COLO668 (cell line): ENCODE measurements around the gene TIGD1.
"Not testable (repeated sequence)": the region's sequence is repeated elsewhere in the genome, so short reads cannot be mapped to it uniquely, and the experiment has no call there.

Experiments
- DNase-seq: peaks from one replicate; lab custom pipeline; 2025; ENCODE audit not compliant: unreplicated experiment; lab: John Stamatoyannopoulos, UW

Gene TIGD1

GRCh38 chr2:232571026-232571474, 20.7 kb upstream of the TIGD1 start:
- no peak for DNase-seq

DNA sequence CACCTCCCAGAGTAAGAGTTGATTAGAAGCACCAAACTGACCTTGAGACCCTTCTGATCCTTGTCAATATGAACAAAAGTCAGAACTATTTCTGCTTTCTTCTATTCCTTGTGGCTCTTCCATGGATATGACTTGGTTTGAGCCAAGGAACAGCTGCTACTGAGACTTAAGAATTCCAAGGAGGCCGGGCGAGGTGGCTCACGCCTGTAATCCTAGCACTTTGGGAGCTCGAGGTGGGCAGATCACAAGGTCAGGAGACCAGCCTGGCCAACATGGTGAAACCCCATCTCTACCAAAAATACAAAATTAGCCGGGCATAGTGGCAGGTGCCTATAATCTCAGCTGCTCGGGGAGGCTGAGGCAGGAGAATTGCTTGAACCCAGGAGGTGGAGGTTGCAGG, 20.1 kb upstream of the TIGD1 start:
- DNase-seq: not testable (repeated sequence)

DNA sequence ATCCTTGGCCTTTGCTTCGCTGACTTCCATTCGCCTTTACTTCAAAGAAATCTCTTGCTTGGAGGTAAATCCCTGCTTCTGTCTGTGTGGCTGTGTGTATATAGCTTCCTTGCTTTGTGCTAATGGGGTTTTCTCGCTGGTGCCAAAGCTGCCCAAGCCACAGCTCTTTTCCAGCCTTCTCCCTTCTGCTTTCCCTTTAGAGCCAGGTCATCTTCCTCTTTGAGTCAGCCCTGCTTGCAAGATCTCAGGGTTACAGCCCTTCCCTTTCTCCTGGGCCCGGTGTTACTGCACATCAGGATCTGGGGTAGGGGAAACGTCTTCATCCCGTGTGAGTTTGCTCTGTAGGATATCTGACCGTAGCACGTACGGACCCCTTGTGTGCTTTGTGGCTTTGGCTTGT, 19.2 kb upstream of the TIGD1 start:
- DNase-seq: no peak

DNA sequence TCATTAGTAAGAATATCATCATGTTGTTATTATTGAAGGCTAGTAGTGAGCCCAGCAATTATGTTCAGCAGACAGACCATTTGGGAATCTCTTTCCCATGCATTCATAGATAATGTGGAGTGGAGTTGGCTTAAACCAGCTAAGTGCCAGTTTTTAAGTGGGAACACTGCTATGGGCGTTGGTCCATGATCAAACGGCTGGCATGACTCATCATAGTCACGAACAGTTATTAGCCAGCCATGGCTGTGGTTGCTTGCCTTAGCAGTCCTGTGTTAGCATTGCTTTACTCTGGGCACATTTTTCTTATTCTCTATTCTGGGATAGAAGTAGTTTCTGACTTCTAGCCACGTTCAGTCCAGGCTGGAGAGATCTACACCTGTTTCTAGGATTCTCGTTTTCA, 17.8 kb upstream of the TIGD1 start:
- no peak for DNase-seq

GRCh38 chr2:232567721-232568120, 17.4 kb upstream of the TIGD1 start:
- no peak for DNase-seq

GRCh38 chr2:232563580-232563979, 13.2 kb upstream of the TIGD1 start:
- DNase-seq: no peak

- no peak for DNase-seq
Measured at GRCh38 chr2:232562515-232563151, 12.3 kb upstream of the TIGD1 start.

DNA sequence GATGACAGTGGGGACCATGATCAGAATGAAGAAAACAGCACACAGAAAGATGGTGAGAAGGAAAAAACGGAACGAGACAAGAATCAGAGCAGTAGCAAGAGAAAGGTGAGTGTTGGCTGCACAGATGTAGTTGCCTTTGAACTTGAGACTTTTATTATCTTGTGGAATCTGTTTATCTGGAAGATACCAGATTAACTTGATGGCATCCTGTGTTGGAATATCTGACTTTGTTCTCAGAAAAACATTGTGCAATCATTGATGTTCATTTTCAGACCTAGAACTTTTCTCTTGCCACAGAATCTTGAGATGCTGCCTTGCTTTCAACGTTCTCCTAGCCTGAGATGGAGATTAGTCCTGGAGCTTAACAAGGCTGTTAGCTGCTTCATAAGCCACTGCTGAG, 6.1 kb upstream of the TIGD1 start:
- no peak for DNase-seq

DNA sequence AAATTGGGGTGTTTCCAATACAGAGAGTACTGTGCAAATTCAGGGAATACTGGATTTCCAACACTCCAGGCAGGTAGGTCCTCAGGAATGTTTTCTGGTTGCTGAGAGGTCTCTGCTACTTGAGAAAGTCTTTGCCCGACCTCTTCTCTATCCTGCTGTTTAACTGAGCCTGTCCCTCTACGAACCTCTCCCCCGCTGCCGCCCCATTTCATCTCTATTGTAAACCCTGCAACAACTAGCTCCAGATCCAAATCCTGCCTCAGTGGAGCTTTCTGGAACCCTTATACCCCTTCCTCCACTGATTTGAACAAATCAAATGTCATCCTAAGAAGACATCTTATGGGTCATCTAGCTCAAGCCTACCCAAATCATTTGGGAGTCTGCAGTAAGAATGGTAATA, 1.4 kb upstream of the TIGD1 start:
- DNase-seq: no peak

GRCh38 chr2:232551250-232551638, 887 bp upstream of the TIGD1 start:
- DNase-seq: no peak

DNA sequence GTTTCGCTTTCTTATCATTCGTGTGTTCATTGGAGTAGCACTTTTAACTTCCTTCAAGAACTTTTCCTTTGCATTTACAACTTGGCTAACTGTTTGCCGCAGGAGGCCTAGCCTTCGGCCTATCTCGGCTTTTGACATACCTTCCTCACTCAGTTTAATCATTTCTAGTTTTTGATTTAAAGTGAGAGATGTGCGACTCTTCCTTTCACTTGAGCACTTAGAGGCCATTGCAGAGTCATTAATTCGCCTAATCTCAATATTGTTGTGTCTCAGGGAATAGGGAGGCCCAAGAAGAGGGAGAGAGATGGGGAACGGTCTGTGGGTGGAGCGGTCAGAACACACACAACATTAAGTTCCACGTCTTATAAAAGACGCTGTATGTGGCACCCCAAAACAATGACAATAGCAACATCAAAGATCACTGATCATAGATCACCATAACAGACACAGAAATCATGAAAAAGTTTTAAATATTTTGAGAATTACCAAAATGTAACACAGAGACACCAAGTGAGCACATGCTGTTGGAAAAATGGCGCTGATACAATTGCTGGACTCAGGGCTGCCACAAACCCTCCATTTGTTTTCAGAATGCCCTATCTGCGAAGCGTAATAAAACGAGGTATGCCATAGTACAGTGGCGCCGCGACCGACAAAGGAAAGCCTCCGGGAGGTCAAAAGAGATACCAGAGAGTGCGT, 553 bp downstream of the TIGD1 start:
- no peak for DNase-seq

DNA sequence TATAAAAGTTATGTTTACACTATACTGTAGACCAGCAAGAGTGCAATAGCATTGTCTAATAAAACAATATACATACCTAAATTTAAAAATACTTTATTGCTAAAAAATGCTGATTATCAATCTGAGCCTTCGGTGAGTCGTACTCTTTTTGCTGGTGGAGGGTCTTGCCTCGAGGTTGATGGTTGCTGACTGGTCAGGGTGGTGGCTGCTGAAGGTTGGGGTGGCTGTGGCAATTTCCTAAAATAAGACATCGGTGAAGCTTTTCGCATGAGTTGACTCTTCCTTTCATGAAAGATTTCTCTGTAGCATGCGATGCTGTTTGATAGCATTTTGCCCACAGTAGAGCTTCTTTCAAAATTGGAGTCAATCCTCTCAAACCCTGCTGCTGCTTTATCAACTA, 2.4 kb downstream of the TIGD1 start:
- no peak for DNase-seq

DNA sequence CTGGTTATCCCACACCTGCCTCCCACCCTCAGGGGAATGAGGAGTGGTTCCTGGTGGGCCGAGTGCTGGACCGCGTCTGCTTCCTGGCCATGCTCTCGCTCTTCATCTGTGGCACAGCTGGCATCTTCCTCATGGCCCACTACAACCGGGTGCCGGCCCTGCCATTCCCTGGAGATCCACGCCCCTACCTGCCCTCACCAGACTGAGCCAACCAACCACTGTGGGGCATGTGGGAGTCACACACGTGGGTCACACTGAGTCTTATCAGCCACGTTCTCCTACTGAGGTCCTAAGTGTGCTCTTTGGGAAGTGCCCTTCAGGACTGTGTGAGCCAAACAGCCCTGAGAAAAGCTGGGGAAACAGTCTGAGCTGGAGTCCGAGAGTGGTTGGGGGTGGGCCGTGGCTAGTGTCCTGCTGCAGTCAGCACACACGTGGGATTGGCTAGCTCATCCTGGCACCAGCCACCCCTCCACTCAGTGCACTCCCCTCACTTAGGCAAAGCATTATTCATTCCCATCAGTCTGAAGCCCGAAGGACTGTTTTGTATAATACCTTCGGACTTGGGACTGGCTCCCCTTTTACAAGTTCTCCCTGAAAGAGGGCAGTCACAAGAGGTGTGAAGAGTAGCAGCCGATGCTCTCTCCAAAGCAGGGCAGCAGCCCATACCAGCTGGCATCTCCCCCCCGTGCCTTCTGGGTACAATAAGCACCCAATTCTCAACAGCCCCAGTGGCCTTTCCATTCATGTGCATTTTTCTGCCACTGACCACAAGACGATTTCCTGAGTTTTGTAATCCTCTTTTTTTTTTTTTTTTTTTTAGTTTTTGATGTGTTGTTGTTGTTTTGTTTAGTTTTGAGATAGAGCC, 4.6 kb downstream of the TIGD1 start:
- no peak for DNase-seq

GRCh38 chr2:232544674-232545073, 5.7 kb downstream of the TIGD1 start:
- DNase-seq: no peak

DNA sequence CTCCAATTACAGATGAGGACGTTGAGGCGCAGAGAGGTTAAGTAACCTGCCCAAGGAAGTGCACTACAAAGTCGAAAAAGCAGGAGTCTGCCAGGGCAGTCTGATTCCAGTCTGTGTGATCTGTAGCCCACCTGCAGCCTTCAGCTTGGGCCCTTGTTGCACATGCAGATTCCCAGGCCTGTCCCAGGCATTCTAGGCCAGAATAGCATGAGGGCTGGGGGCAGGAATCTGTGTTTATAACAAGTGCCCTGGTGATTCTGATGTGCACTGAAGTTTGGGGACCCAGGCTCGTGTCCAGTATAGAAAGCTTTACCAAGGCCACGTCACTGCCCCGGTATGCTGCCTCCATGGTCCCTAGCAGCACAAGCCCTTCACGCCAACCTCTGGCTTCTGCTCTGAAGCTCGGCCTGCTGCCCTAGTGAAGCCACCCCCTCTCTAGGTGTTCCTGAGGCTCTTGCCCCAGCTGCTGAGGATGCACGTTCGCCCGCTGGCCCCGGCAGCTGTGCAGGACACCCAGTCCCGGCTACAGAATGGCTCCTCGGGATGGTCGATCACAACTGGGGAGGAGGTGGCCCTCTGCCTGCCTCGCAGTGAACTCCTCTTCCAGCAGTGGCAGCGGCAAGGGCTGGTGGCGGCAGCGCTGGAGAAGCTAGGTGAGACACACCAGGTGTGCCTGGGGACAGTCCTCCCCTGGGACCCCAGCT, 6.3 kb downstream of the TIGD1 start:
- DNase-seq: no peak

DNA sequence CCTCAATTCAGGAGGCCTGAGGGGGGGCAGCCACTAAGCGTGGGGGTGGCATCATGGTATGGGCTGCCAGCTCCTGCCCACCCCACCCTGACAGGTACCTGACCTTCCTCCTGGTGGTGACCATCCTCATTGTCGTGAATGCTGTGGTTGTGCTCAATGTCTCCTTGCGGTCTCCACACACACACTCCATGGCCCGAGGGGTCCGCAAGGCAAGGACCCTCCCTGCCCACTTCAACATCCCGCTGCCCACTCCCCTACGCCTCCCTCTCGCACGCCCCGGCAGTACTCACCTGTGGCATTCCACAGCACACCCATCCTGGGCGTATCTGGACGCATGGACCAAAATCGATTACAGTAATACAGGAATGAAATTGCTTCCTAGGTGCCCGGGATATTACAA, 6.9 kb downstream of the TIGD1 start:
- no peak for DNase-seq

DNA sequence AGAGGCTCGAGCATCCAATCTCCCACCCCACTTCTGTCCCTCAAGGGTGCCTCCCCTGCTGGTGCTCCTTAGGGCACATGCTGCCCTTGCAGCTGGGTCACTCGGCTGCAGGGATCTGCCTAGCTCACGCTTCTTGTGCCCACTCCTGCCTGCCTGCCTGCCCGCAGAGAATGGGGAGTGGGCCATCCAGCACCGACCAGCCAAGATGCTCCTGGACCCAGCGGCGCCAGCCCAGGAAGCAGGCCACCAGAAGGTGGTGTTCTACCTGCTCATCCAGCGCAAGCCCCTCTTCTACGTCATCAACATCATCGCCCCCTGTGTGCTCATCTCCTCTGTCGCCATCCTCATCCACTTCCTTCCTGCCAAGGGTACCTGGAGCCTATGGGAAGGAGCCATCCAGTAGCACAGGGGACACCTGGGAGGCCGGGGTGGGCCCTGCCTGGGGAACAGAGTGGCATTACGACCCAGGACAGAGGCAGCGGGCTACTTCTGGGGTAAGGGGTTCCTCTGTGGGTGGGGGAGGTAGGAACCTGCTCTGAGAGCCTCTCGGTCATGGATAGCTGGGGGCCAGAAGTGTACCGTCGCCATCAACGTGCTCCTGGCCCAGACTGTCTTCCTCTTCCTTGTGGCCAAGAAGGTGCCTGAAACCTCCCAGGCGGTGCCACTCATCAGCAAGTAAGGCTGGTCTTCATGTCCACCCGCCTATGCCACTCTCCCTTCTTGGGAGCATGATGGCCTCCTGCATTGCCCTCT, 7.5 kb downstream of the TIGD1 start:
- no peak for DNase-seq

- DNase-seq: no peak
Measured at GRCh38 chr2:232541961-232542714, 8.2 kb downstream of the TIGD1 start.

DNA sequence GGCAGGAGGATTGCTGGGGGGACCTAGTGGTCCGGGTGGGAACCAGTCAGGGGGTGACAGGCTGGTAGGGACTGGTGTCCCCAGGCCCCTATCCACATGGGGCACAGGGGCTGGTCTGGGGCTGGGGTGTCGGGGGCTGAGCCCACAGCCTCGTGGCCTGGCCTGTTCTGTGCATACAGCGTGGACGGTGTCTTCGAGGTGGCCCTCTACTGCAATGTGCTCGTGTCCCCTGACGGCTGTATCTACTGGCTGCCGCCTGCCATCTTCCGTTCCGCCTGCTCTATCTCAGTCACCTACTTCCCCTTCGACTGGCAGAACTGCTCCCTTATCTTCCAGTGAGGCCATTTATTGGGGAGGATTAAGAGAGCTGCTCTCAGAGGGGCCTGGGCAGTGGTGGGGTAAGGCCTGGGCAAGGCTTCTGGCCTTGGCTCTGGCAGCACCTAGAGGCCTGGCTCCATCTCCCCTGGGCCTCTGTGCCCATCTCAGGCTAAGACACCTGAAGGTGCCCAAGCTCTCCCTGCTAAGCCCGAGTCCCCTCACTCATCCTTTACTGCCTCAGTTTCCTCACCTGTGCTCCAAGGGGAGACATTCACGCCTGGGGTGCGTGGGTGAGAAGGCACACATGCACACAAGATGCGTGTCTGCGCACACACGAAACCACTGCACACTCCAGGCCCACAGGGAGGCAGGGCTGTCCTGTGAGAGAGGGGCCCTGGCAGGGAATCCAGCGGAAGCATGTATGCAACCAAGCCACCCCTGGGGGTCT, 9.0 kb downstream of the TIGD1 start:
- DNase-seq: no peak
